ENCODE results near the gene GGA2. TPM values are rescaled to one million over a fixed set of nuclear protein-coding genes. Genes with fewer than 3 reads are reported as not detected.

The GGA2 gene
- total RNA-seq, 6 experiments from 2014 or later: 28.1 to 38.0 (median 35.7) TPM

DNA sequence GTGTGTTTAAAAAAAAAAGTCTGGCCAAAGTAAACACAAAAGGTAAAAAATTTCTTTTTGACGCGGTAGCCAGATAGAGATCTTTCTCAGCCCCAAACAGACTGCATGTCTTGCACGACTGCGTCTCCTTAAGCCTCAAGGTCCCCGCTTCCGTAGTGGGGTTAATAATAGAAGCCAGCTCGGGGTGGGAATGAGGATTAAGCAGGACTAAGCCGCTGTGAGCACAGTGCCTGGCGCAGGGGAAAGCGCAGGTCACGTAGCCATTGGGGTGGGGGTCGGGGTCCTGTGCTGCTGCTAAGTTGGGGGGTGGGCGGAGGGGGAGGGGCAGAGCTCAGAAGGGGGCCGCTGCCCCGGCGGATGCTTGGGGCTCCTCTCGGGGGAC, 521 bp downstream of the GGA2 start:
- TF ChIP-seq, protein P1, sequence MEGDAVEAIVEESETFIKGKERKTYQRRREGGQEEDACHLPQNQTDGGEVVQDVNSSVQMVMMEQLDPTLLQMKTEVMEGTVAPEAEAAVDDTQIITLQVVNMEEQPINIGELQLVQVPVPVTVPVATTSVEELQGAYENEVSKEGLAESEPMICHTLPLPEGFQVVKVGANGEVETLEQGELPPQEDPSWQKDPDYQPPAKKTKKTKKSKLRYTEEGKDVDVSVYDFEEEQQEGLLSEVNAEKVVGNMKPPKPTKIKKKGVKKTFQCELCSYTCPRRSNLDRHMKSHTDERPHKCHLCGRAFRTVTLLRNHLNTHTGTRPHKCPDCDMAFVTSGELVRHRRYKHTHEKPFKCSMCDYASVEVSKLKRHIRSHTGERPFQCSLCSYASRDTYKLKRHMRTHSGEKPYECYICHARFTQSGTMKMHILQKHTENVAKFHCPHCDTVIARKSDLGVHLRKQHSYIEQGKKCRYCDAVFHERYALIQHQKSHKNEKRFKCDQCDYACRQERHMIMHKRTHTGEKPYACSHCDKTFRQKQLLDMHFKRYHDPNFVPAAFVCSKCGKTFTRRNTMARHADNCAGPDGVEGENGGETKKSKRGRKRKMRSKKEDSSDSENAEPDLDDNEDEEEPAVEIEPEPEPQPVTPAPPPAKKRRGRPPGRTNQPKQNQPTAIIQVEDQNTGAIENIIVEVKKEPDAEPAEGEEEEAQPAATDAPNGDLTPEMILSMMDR (IDR thresholded peaks at IDR 0.05): no peak
- H3K9me3 Mint-ChIP-seq: no peaks in the 10 kb centered on the region
- peaks cover 8% of the 10 kb centered on the region for H3K36me3 Mint-ChIP-seq (ENCODE audit: low read depth)
- peak overlapping the region; percentile 18 for H3K27ac Mint-ChIP-seq
- DNase-seq: peak; percentile 18
- H3K27me3 Mint-ChIP-seq (ENCODE audit: insufficient read depth): peaks cover 4% of the 10 kb centered on the region
- peak overlapping the region; percentile 93 for H3K4me3 Mint-ChIP-seq
- H3K4me1 Mint-ChIP-seq (ENCODE audit: low read depth): peaks cover 45% of the 10 kb centered on the region

DNA sequence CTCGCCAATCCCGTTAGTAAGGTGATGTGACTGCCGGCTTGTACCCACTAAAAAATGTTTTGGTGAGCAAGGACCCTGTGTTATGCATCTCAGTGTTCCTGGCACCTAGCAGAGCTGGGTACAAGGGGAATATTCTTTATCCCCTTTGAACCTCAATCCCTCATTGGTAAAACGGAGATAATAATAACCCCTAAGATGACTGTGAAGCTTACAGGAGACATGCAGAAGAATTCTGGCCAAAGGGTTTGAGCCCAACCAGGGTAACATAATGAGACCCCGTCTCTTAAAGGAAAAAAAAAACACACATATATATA, 896 bp downstream of the GGA2 start:
- peaks cover 8% of the 10 kb centered on the region for H3K36me3 Mint-ChIP-seq (ENCODE audit: low read depth)
- H3K4me3 Mint-ChIP-seq: peak overlapping the region; percentile 93
- peaks cover 4% of the 10 kb centered on the region for H3K27me3 Mint-ChIP-seq (ENCODE audit: insufficient read depth)
- no peak for DNase-seq
- H3K27ac Mint-ChIP-seq: peak overlapping the region; percentile 18
- no peaks in the 10 kb centered on the region for H3K9me3 Mint-ChIP-seq
- TF ChIP-seq, protein P1 (IDR thresholded peaks at IDR 0.05): no peak
- H3K4me1 Mint-ChIP-seq (ENCODE audit: low read depth): peaks cover 49% of the 10 kb centered on the region

DNA sequence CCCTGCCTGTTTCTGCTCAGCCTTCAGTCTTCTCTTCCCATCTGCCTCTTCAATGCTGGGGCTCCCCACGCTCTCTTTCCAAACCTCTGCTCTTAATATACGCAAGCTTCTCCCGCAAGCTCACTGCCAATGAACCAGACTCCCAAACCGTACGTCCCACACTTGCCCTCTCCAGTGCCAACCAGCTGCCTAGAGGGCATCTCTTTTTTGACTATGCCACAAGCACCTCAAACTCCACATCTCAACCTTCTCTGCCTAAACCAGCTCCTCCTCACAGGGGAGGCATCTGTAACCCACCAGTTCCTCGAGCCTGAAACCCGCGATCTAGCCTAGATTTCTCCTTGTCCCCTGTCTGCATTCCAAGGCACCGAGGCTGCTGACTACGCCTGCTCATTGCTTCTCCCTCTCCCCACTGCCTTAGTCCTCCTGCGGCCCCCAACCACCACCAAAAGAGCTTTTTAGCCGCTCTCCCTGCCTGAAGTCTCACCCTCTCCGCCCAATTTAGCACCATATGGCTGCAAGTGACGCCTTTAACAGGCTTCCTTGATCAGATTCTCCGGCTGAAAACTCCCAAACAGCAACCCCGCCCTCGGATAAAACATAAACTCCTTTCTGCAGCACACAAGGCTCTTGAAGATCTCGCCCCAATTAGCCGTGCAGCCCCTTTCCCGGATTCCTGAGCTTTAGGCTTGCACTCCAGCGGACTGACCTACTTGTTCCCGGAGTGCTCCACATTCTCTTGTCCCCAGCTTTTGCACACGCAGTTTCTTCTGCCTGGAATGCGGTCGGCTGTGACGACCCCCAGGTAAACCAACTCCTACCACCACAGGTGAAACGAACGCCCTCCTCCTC, 1.5 kb downstream of the GGA2 start:
- Mint-ChIP-seq H3K27me3 (ENCODE audit: insufficient read depth) (peaks cover 4% of the 10 kb centered on the region), H3K4me1 (ENCODE audit: low read depth) (peaks cover 55% of the 10 kb centered on the region), H3K9me3 (no peaks in the 10 kb centered on the region), H3K27ac (peak overlapping the region; percentile 18; the same call in 1 of the 2 replicates), H3K4me3 (peak overlapping the region; percentile 93), H3K36me3 (ENCODE audit: low read depth) (peaks cover 8% of the 10 kb centered on the region)
- DNase-seq: no peak
- TF ChIP-seq, protein P1 (IDR thresholded peaks at IDR 0.05): no peak

DNA sequence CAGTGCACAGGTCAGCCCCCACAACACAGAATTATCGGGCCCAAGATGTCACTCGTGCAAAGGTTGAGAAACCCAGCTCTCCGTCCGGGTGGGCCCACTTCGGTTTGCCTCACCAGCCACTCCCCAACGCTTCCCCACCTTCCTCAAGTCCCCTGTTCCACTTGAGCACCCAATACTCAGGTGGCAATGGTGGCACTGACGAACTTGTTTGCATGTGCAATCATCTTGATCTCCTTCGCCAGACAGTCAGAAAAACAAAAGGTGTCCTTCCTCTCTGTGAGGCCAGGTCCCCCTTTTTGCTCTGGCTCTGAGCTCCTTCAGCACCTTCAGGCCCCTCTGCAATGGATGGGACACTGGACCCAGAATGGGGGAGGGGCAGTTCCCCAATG, 3.7 kb downstream of the GGA2 start:
- TF ChIP-seq, protein P1 (IDR thresholded peaks at IDR 0.05): no peak
- Mint-ChIP-seq H3K4me1 (ENCODE audit: low read depth) (peaks cover 55% of the 10 kb centered on the region), H3K9me3 (no peaks in the 10 kb centered on the region), H3K27me3 (ENCODE audit: insufficient read depth) (peaks cover 6% of the 10 kb centered on the region), H3K4me3 (no peak overlapping the region), H3K36me3 (ENCODE audit: low read depth) (peaks cover 8% of the 10 kb centered on the region), H3K27ac (no peak overlapping the region)
- DNase-seq: no peak

DNA sequence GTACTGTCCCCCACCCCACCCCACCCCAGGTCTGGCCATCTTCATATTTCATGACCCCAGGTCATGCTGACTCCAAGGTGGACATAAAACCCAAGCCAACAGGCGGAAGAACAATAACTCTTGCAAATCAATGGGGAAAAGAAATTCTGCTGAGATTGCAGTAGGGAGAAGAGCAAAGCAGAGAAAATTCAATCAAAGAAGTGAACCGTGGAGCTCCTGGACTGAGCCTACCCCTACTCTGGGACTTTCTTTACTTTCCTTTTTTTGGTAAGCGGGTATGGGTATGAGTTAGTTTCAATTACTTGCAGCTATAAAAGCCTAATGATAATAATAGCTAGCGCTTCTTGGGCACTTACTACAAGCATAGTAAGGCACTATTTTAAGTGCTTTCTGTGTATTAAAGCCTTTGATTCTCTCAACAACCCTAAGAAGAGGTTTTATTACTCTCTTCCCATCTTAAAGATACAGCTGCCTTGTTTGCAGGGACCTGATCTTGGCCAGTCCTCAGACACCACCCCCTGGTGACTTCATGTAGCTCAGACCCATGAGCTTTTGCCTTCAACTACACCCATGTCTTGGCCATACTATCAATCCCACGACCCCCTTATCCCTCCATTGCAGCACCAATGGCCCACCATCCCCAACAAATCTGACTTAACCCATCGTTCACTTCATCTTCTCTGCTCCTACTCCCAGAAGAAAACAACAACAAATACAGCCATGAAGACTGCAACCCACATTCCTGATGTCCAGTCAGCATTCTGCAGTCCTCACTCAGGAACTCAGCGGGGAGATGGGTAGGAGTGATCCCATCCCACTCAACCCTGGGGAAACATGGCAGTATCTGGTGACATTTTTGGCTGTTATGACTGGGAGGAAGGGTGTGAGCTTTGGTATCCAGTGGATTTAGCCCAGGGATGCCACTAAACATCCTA, 4.4 kb downstream of the GGA2 start:
- H3K4me1 Mint-ChIP-seq (ENCODE audit: low read depth): peaks cover 55% of the 10 kb centered on the region
- peaks cover 6% of the 10 kb centered on the region for H3K27me3 Mint-ChIP-seq (ENCODE audit: insufficient read depth)
- no peak overlapping the region for H3K4me3 Mint-ChIP-seq
- TF ChIP-seq, protein P1 (IDR thresholded peaks at IDR 0.05): peak; percentile 29; the same call in 1 of the 2 replicates
- peaks cover 14% of the 10 kb centered on the region for H3K36me3 Mint-ChIP-seq (ENCODE audit: low read depth)
- H3K27ac Mint-ChIP-seq: no peak overlapping the region
- H3K9me3 Mint-ChIP-seq: no peaks in the 10 kb centered on the region
- DNase-seq: no peak

Data from HFFc6 (cell line).